Ovary (tissue), 9 donors: ENCODE data around the gene IGF2BP3. TPM values are rescaled to one million over a fixed set of nuclear protein-coding genes. Genes with fewer than 3 reads are reported as not detected.

Experiments
- DNase-seq, 5 donors: peaks; one replicate each; pipeline ENCODE4 v3.0.0-alpha.2; 2019 to 2020
- H3K27ac ChIP-seq, 2 donors: fragments of 200-600 bp; one replicate each; pipeline versions ENCODE4 v1.5.1 to v1.8.0; 2019 to 2022
- H3K27me3 ChIP-seq: fragments of 200-600 bp; one replicate; pipeline ENCODE4 v1.8.0; 2022
- H3K36me3 ChIP-seq: fragments of 200-600 bp; sonication (generic); one replicate; pipeline ENCODE4 v1.5.1; 2019
- H3K4me1 ChIP-seq: one replicate; pipeline ENCODE4 v1.8.1; 2013; ENCODE audit warnings: mild to moderate bottlenecking, moderate library complexity; ENCODE audit not compliant: insufficient read depth
- H3K4me3 ChIP-seq: fragments of 200-600 bp; sonication (generic); one replicate; pipeline ENCODE4 v1.5.1; 2017
- H3K9me3 ChIP-seq, 2 donors: fragments of 200-600 bp in 1 of 2; sonication (generic) in 1 of 2; one replicate each; pipeline versions ENCODE4 v1.5.1 to v1.8.1; 2013 to 2019; ENCODE audit warnings: mild to moderate bottlenecking in 1 of 2, moderate library complexity in 1 of 2
- EP300 ChIP-seq: sonication (generic); formaldehyde crosslinking; IDR thresholded peaks from one replicate; pipeline ENCODE4 v1.6.1; 2017; ENCODE audit warnings: antibody characterized with exemption
- POLR2A ChIP-seq: fragments of 450-650 bp; IDR thresholded peaks from one replicate; pipeline ENCODE4 v1.6.1; 2017; ENCODE audit warnings: antibody characterized with exemption, mild to moderate bottlenecking, moderate library complexity
- WGBS, 3 donors: extraction: QIAGEN DNeasy Blood & Tissue Kit in 1 of 3; methylation state at CpG; one replicate each; pipeline versions ENCODE4 v1.1.5 to v1.1.7; 2013 to 2017; 5-methylcytosine and 5-hydroxymethylcytosine counted together
- intact Hi-C, 4 donors: fragments of 100-400 bp; cut with DNase I; formaldehyde crosslinking; loops; one replicate each; pipeline versions ENCODE4 v1.11.0 to v1.15.1; 2022 to 2023
- polyA plus RNA-seq, 2 donors: library from polyadenylated mRNA; stranded (reverse); fragments of 200-250 nt in 1 of 2; fragments of 350-450 nt in 1 of 2; fragmentation: Illumina TruSeq in 1 of 2; extraction: RNeasy Lipid Tissue Mini Kit (QIAGEN cat#74804) in 1 of 2; gene quantifications; one replicate each; pipeline ENCODE4 v1.2.3, GENCODE V29; 2013 to 2014
- small RNA-seq: library from RNA; depleted of rRNA; stranded (forward); fragments of <200 nt; gene quantifications from one replicate; pipeline ENCODE3, GENCODE V24; 2016
- total RNA-seq, 7 donors: library from RNA; depleted of rRNA in 2 of 7; stranded (reverse); fragments of >200 nt in 2 of 7; fragmentation: NEBNext Ultra II Directional in 3 of 7; extraction: Animal tissue kit (Norgen Biotek cat#: 25700) in 3 of 7; gene quantifications; one replicate each; pipeline versions ENCODE4 v1.1.0 to v1.2.4, GENCODE V29; 2016 to 2023
- TF ChIP-seq, protein P1 (sequence below), 3 donors: fragments of 450-650 bp in 2 of 3; fragments of 200-600 bp in 1 of 3; IDR thresholded peaks; one replicate each; pipeline versions ENCODE4 v1.5.1 to v1.8.0; 2016 to 2022; ENCODE audit warnings: antibody characterized with exemption in 3 of 3, mild to moderate bottlenecking in 1 of 3
- donor health status: DM: no; HTN: no; CAD: no; lungs with moderate emphysema.
- donor health status: DM: no; HTN: no; CAD: no.
- donor health status: Bipolar disorder and iron deficiency.
- donor health status: DM: yes; HTN: yes; CAD: no.
- donor health status: DM: no; HTN: no; CAD: no.
- donor health status: DM: yes; HTN: yes; CAD: no.

IGF2BP3 gene
- total and polyA plus RNA-seq, 9 donors, result 0.20 to 1.3 (median 0.40) TPM; not detected in 2

DNA sequence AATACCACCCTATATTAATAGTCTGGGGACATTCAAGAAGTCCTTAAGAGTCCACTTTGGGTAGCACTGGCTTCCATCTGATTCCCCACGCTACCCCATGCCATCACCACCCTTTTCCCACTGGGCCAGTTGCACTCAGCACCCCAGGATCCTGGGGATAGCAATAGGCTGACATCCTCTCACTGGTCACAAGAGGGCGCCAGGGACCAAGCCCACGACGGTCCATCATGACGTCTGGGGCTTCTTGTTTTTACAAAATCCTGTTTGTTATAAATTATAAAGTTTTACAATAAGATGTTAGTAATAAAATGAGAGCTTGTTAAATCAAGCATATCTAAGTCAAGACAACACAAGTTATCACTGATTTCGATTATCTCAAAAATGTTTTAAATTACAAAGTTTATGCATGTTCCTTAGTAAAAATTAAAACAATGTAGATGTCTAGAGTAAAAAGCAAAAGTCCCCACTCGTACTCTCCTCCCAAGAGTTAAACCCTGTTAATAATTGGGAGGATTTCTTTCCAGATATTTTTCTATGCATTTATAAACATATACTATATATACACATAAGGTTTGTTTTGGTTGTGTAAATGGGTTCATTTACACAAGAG, 208.3 kb downstream of the IGF2BP3 start:
- 4 to 10% (median 5%) methylated on average over 7 of the region's 7 CpGs for WGBS, 3 donors
- Histone ChIP-seq H3K27me3 (no peaks in the 10 kb centered on the region), H3K4me3 (no peak overlapping the region), H3K27ac (no peak overlapping the region), H3K9me3 (no peaks in the 10 kb centered on the region), H3K4me1 (no peaks in the 10 kb centered on the region), H3K36me3 (no peaks in the 10 kb centered on the region)
- intact Hi-C loops, result loop anchor here in 2 of 4 donors (10.0 kb wide), 2 partner anchors 283 to 453 kb away; partner anchors contain the start of gene STK31 (in 1 of the 2)
- TF ChIP-seq POLR2A, result no peak
- TF ChIP-seq, protein P1, sequence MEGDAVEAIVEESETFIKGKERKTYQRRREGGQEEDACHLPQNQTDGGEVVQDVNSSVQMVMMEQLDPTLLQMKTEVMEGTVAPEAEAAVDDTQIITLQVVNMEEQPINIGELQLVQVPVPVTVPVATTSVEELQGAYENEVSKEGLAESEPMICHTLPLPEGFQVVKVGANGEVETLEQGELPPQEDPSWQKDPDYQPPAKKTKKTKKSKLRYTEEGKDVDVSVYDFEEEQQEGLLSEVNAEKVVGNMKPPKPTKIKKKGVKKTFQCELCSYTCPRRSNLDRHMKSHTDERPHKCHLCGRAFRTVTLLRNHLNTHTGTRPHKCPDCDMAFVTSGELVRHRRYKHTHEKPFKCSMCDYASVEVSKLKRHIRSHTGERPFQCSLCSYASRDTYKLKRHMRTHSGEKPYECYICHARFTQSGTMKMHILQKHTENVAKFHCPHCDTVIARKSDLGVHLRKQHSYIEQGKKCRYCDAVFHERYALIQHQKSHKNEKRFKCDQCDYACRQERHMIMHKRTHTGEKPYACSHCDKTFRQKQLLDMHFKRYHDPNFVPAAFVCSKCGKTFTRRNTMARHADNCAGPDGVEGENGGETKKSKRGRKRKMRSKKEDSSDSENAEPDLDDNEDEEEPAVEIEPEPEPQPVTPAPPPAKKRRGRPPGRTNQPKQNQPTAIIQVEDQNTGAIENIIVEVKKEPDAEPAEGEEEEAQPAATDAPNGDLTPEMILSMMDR (IDR thresholded peaks at IDR 0.05), result peak in 2 of 3 donors; percentile 31 to 34
- peak; percentile 33 to 63 (median 51) for DNase-seq

GRCh38 chr7:23260371-23260770, 209.9 kb downstream of the IGF2BP3 start:
- Histone ChIP-seq H3K4me3 (no peak overlapping the region), H3K9me3 (no peaks in the 10 kb centered on the region), H3K27me3 (no peaks in the 10 kb centered on the region), H3K27ac (no peak overlapping the region), H3K4me1 (no peaks in the 10 kb centered on the region), H3K36me3 (no peaks in the 10 kb centered on the region)
- DNase-seq, result no peak
- WGBS, 3 donors, result 84 to 88% (median 85%) methylated on average over 10 of the region's 10 CpGs
- intact Hi-C loops, result loop anchor here in 2 of 4 donors (10.0 kb wide), 2 partner anchors 284 to 454 kb away; partner anchors contain the start of gene STK31 (in 1 of the 2)
- TF ChIP-seq, protein P1 (IDR thresholded peaks at IDR 0.05), result no peak
- TF ChIP-seq POLR2A (no peak), EP300 (no peak)

Small RNAs within 50 kb of the gene (small RNA-seq; reads per million reads assigned to genes)
- gene AC079780.1 (not detected), gene RF00019 (not detected), gene RNU7-143P (not detected), gene SNORD65C (not detected)

Other genes with a start within 250 kb of the IGF2BP3 start
- gene GPNMB, start 223.7 kb downstream of the IGF2BP3 start, total RNA-seq, result 100 to 1,000 TPM in 2 of 7 donors, 10 to 100 TPM in 5; 13.9 to 143 (median 64.1) TPM
- 100 to 1,000 TPM in 1 of 2 donors, 10 to 100 TPM in 1; 38.0 to 431 TPM for gene GPNMB, start 223.7 kb downstream of the IGF2BP3 start, polyA plus RNA-seq
- gene MALSU1, start 171.2 kb downstream of the IGF2BP3 start, total RNA-seq, result 10 to 100 TPM; 49.8 to 88.7 (median 59.0) TPM
- gene MALSU1, start 171.2 kb downstream of the IGF2BP3 start, polyA plus RNA-seq, result 10 to 100 TPM; 44.3 to 50.5 TPM
- gene TRA2A, start 61.5 kb upstream of the IGF2BP3 start, total RNA-seq, result 10 to 100 TPM; 54.1 to 81.7 (median 71.9) TPM
- gene TRA2A, start 61.5 kb upstream of the IGF2BP3 start, polyA plus RNA-seq, result 10 to 100 TPM; 82.7 to 97.2 TPM
- gene CCDC126, start 126.9 kb upstream of the IGF2BP3 start, total RNA-seq, result 10 to 100 TPM; 10.1 to 18.2 (median 12.1) TPM
- 1 to 10 TPM; 7.1 to 7.3 TPM for gene CCDC126, start 126.9 kb upstream of the IGF2BP3 start, polyA plus RNA-seq
- gene FAM221A, start 209.7 kb upstream of the IGF2BP3 start, total RNA-seq, result 10 to 100 TPM in 1 of 7 donors, 1 to 10 TPM in 6; 3.4 to 17.2 (median 5.2) TPM
- gene FAM221A, start 209.7 kb upstream of the IGF2BP3 start, polyA plus RNA-seq, result 1 to 10 TPM; 3.7 to 5.5 TPM
- 10 to 100 TPM in 1 of 7 donors, 1 to 10 TPM in 1, under 1 TPM in 5; 0.47 to 10.1 (median 0.81) TPM for gene STK31, start 239.7 kb upstream of the IGF2BP3 start, total RNA-seq
- gene STK31, start 239.7 kb upstream of the IGF2BP3 start, polyA plus RNA-seq, result under 1 TPM; 0.07 to 0.29 TPM